WTC11 (cell line): ENCODE measurements around the gene NRSN1. TPM values are rescaled to one million over a fixed set of nuclear protein-coding genes. Genes with fewer than 3 reads are reported as not detected.

ENCODE experiments used
- ATAC-seq: fragments of 200-7000 bp; cut with Tn5 transposase; 2 replicates; pipeline ENCODE4 v1.10.0; 2021; ENCODE audit warnings: mild to moderate bottlenecking, moderate library complexity
- CTCF ChIA-PET: fragments of 300-600 bp; sonication (Branson Sonifier 250); formaldehyde crosslinking; loops from one replicate; lab custom pipeline; 2021; ENCODE audit warnings: antibody characterized with exemption; lab: Charles Lee
- POLR2A ChIA-PET: fragments of 350-600 bp; sonication (Branson Sonifier 250); formaldehyde crosslinking; loops from one replicate; lab custom pipeline; 2021; ENCODE audit warnings: antibody characterized with exemption; lab: Charles Lee
- DNase-seq: peaks from one replicate; pipeline ENCODE4 v3.0.0; 2021; ENCODE audit warnings: low spot score
- H3K27ac Mint-ChIP-seq: 2 replicates; pipeline ENCODE4 v1.8.0; 2021; ENCODE audit warnings: mixed read lengths
- H3K27me3 Mint-ChIP-seq: 2 replicates; pipeline ENCODE4 v1.8.0; 2021; ENCODE audit warnings: low read depth, mild to moderate bottlenecking, moderate library complexity, mixed read lengths
- H3K36me3 Mint-ChIP-seq: 2 replicates; pipeline ENCODE4 v1.8.0; 2021; ENCODE audit warnings: mixed read lengths
- H3K4me1 Mint-ChIP-seq: 2 replicates; pipeline ENCODE4 v1.8.0; 2022; ENCODE audit warnings: mixed read lengths
- H3K4me3 Mint-ChIP-seq: 2 replicates; pipeline ENCODE4 v1.8.0; 2021; ENCODE audit warnings: mild to moderate bottlenecking, moderate library complexity, mixed read lengths
- H3K9me3 Mint-ChIP-seq: 2 replicates; pipeline ENCODE4 v1.8.0; 2021; ENCODE audit warnings: mixed read lengths
- ARID4B ChIP-seq: sonication (generic); formaldehyde crosslinking; IDR thresholded peaks from 2 replicates; pipeline ENCODE4 v1.8.0; 2023; ENCODE audit warnings: missing genetic modification reagents, mild to moderate bottlenecking, borderline replicate concordance
- CBFB ChIP-seq: sonication (generic); formaldehyde crosslinking; IDR thresholded peaks from 2 replicates; pipeline ENCODE4 v1.8.1; 2022; ENCODE audit warnings: mild to moderate bottlenecking, low read depth, missing genetic modification reagents
- CTCF ChIP-seq: fragments of 200-600 bp; IDR thresholded peaks from 2 replicates; pipeline ENCODE4 v1.8.0; 2022; ENCODE audit warnings: antibody characterized with exemption
- EMX1 ChIP-seq: fragments of 250-450 bp; sonication (Bioruptor Pico); IDR thresholded peaks from 2 replicates; pipeline ENCODE4 v1.8.0; 2021; ENCODE audit warnings: mild to moderate bottlenecking
- ESRRA ChIP-seq: sonication (generic); formaldehyde crosslinking; IDR thresholded peaks from 2 replicates; pipeline ENCODE4 v1.8.1; 2022; ENCODE audit warnings: mild to moderate bottlenecking, missing genetic modification reagents, borderline replicate concordance
- FOXJ3 ChIP-seq: sonication (generic); formaldehyde crosslinking; IDR thresholded peaks from 2 replicates; pipeline ENCODE4 v1.9.0; 2021; ENCODE audit warnings: missing genetic modification reagents, mild to moderate bottlenecking, borderline replicate concordance
- NFYB ChIP-seq: sonication (generic); formaldehyde crosslinking; conservative IDR thresholded peaks from 2 replicates; pipeline ENCODE4 v1.8.0; 2022; ENCODE audit warnings: low read depth, missing genetic modification reagents
- NR1H2 ChIP-seq: sonication (generic); formaldehyde crosslinking; IDR thresholded peaks from 2 replicates; pipeline ENCODE4 v1.9.0; 2021; ENCODE audit warnings: mild to moderate bottlenecking, moderate library complexity, missing genetic modification reagents
- NR2C2 ChIP-seq: sonication (generic); formaldehyde crosslinking; IDR thresholded peaks from 2 replicates; pipeline ENCODE4 v1.8.0; 2022; ENCODE audit warnings: mild to moderate bottlenecking, missing genetic modification reagents
- NR3C1 ChIP-seq: sonication (generic); formaldehyde crosslinking; conservative IDR thresholded peaks from 2 replicates; pipeline ENCODE4 v1.8.1; 2023; ENCODE audit warnings: low read depth, mild to moderate bottlenecking, missing genetic modification reagents
- OVOL2 ChIP-seq: fragments of 250-450 bp; sonication (Bioruptor Pico); IDR thresholded peaks from 2 replicates; pipeline ENCODE4 v1.9.0; 2021; ENCODE audit warnings: mild to moderate bottlenecking, borderline replicate concordance
- PRDM15 ChIP-seq: sonication (generic); formaldehyde crosslinking; IDR thresholded peaks from 2 replicates; pipeline ENCODE4 v1.8.0; 2022; ENCODE audit warnings: missing genetic modification reagents
- PREB ChIP-seq: sonication (generic); formaldehyde crosslinking; IDR thresholded peaks from 2 replicates; pipeline ENCODE4 v1.8.1; 2022; ENCODE audit warnings: mild to moderate bottlenecking, missing genetic modification reagents, moderate library complexity, borderline replicate concordance
- PRRX2 ChIP-seq: fragments of 250-450 bp; sonication (Bioruptor Pico); IDR thresholded peaks from 2 replicates; pipeline ENCODE4 v1.8.0; 2021; ENCODE audit warnings: mild to moderate bottlenecking
- SP1 ChIP-seq: sonication (generic); formaldehyde crosslinking; conservative IDR thresholded peaks from 2 replicates; pipeline ENCODE4 v1.8.1; 2022; ENCODE audit warnings: missing genetic modification reagents
- USF1 ChIP-seq: sonication (generic); formaldehyde crosslinking; IDR thresholded peaks from 2 replicates; pipeline ENCODE4 v1.8.0; 2022; ENCODE audit warnings: mild to moderate bottlenecking, missing genetic modification reagents
- ZNF232 ChIP-seq: sonication (generic); formaldehyde crosslinking; IDR thresholded peaks from 2 replicates; pipeline ENCODE4 v1.8.0; 2022; ENCODE audit warnings: mild to moderate bottlenecking, missing genetic modification reagents
- ZNF263 ChIP-seq: sonication (generic); formaldehyde crosslinking; IDR thresholded peaks from 2 replicates; pipeline ENCODE4 v1.8.1; 2022; ENCODE audit warnings: low read depth, mild to moderate bottlenecking, moderate library complexity, missing genetic modification reagents
- ZNF396 ChIP-seq: fragments of 250-450 bp; sonication (Bioruptor Pico); IDR thresholded peaks from 2 replicates; pipeline ENCODE4 v1.8.0; 2021; ENCODE audit warnings: mild to moderate bottlenecking, moderate library complexity, borderline replicate concordance
- ZNF416 ChIP-seq: fragments of 250-450 bp; sonication (Bioruptor Pico); IDR thresholded peaks from 2 replicates; pipeline ENCODE4 v1.9.0; 2021; ENCODE audit warnings: mild to moderate bottlenecking, inconsistent platforms
- ZSCAN18 ChIP-seq: fragments of 250-450 bp; sonication (Bioruptor Pico); IDR thresholded peaks from 2 replicates; pipeline ENCODE4 v2.1.2; 2022; ENCODE audit warnings: mild to moderate bottlenecking, moderate library complexity
- total RNA-seq: library from RNA; stranded (reverse); gene quantifications from 3 replicates; pipeline ENCODE4 v1.2.3, GENCODE V29; 2021

Gene NRSN1
- total RNA-seq, 1 experiment from 2014 or later, result not detected

GRCh38 chr6:24117021-24117420 lies 9.0 kb upstream of the NRSN1 start:
- CTCF ChIA-PET, result interaction anchor here (1.0 kb wide), 1 partner anchor 9 kb away, joined by 3 read pairs; the partner anchor contains the start of gene NRSN1
- ATAC-seq (no peak), DNase-seq (no peak)
- H3K9me3 Mint-ChIP-seq, result no peaks in the 10 kb centered on the region
- no peaks in the 10 kb centered on the region; the same call in 1 of the 2 replicates for H3K27me3 Mint-ChIP-seq
- H3K4me3 Mint-ChIP-seq, result no peak overlapping the region
- H3K36me3 Mint-ChIP-seq, result no peaks in the 10 kb centered on the region
- 0 out of 2 replicates have a peak, but pooled peaks cover 5% of the 10 kb centered on the region for H3K4me1 Mint-ChIP-seq
- POLR2A ChIA-PET, result no interaction called here
- no peak overlapping the region for H3K27ac Mint-ChIP-seq
- no peak for TF ChIP-seq NR1H2 (CRISPR knock-in tag)
- TF ChIP-seq ZNF416 (CRISPR knock-in tag), result no peak
- no peak for TF ChIP-seq ZSCAN18 (CRISPR knock-in tag)
- no peak for TF ChIP-seq NFYB
- TF ChIP-seq SP1, result no peak
- TF ChIP-seq FOXJ3 (CRISPR knock-in tag), result no peak
- no peak for TF ChIP-seq ZNF263
- no peak for TF ChIP-seq PRRX2
- no peak for TF ChIP-seq CBFB (CRISPR knock-in tag)
- no peak for TF ChIP-seq OVOL2 (CRISPR knock-in tag)
- no peak for TF ChIP-seq ESRRA
- no peak for TF ChIP-seq ARID4B (CRISPR knock-in tag)

GRCh38 chr6:24122139-24122538 lies 3.9 kb upstream of the NRSN1 start:
- DNase-seq (no peak), ATAC-seq (no peak)
- H3K4me3 Mint-ChIP-seq, result no peak overlapping the region
- no peak for TF ChIP-seq NR1H2 (CRISPR knock-in tag)
- no peak for TF ChIP-seq ZNF232
- TF ChIP-seq CTCF, result no peak
- no peak for TF ChIP-seq NR2C2 (CRISPR knock-in tag)
- no peak for TF ChIP-seq USF1 (CRISPR knock-in tag)
- TF ChIP-seq PRDM15 (CRISPR knock-in tag), result no peak
- no peak for TF ChIP-seq NR3C1
- no peak for TF ChIP-seq PRRX2
- TF ChIP-seq SP1, result no peak
- no peak for TF ChIP-seq EMX1 (CRISPR knock-in tag)
- no peak for TF ChIP-seq PREB (CRISPR knock-in tag)
- no peak for TF ChIP-seq ZNF396
- TF ChIP-seq ZNF416 (CRISPR knock-in tag), result no peak
- H3K9me3 Mint-ChIP-seq, result no peaks in the 10 kb centered on the region
- no peak overlapping the region for H3K27ac Mint-ChIP-seq
- H3K36me3 Mint-ChIP-seq, result no peaks in the 10 kb centered on the region
- POLR2A ChIA-PET, result no interaction called here
- peaks cover 14% of the 10 kb centered on the region for H3K4me1 Mint-ChIP-seq
- peaks cover 3% of the 10 kb centered on the region for H3K27me3 Mint-ChIP-seq
- CTCF ChIA-PET, result no interaction called here
